ENCODE measurements around the gene ANO8. TPM values are rescaled to one million over a fixed set of nuclear protein-coding genes. Genes with fewer than 3 reads are reported as not detected.

The ANO8 gene
- total RNA-seq, 4 donors from 2014 or later, result 5.0 to 10.9 (median 5.9) TPM

GRCh38 chr19:17321655-17322489, 12.8 kb downstream of the ANO8 start:
- intact Hi-C loops (cut with DNase I), result no loop called here
- WGBS, 2 donors, result 86 to 97% methylated on average over 10 to 12 of the region's 19 CpGs
- Histone ChIP-seq H3K27ac (no peak overlapping the region), H3K36me3 (peaks cover 15 to 31% of the 10 kb centered on the region in 2 donors), H3K4me1 (no peaks in the 10 kb centered on the region), H3K4me3 (replicated peaks in 1 of 3) (no peak overlapping the region), H3K9me3 (no peaks in the 10 kb centered on the region), H3K27me3 (no peaks in the 10 kb centered on the region)
- no peak for DNase-seq
- TF ChIP-seq CTCF (IDR thresholded peaks at IDR 0.05), result no peak

DNA sequence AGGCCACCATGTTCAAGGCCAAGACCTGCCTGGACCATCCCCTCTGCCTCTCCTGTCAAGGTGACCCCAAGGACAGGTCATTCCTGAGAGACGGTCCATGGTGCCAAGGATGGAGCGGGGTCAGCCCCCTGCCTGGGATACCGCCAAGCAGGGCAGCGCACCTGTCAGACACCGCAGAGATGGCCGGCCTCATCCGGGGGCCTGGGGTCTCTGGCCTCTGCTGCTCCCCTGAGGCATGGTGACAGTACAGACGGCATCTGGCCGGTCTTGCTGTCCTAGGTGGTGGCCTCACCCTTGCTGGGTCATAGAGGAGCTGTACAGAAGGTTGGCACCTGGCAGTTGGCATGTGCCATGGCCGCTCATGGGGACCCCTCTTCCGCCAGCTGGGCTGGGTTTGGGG, 14.2 kb downstream of the ANO8 start:
- no peaks in the 10 kb centered on the region for H3K9me3 ChIP-seq
- intact Hi-C loops (cut with DNase I), result no loop called here
- H3K4me1 ChIP-seq, result no peaks in the 10 kb centered on the region
- no peak overlapping the region for H3K4me3 ChIP-seq (replicated peaks in 1 of 3)
- no peaks in the 10 kb centered on the region for H3K27me3 ChIP-seq
- 80 to 100% methylated on average over 3 to 11 of the region's 11 CpGs for WGBS, 2 donors
- H3K36me3 ChIP-seq, result peaks cover 22 to 42% of the 10 kb centered on the region in 2 donors
- DNase-seq, result no peak
- no peak overlapping the region for H3K27ac ChIP-seq
- no peak for TF ChIP-seq CTCF (IDR thresholded peaks at IDR 0.05)
- TF ChIP-seq POLR2A (IDR thresholded peaks at IDR 0.05), result no peak

GRCh38 chr19:17319473-17320238, 15.0 kb downstream of the ANO8 start:
- Histone ChIP-seq H3K9me3 (no peaks in the 10 kb centered on the region), H3K27me3 (no peaks in the 10 kb centered on the region), H3K4me3 (replicated peaks in 1 of 3) (no peak overlapping the region), H3K4me1 (no peaks in the 10 kb centered on the region), H3K27ac (no peak overlapping the region), H3K36me3 (peaks cover 23 to 44% of the 10 kb centered on the region in 2 donors)
- intact Hi-C loops (cut with DNase I), result no loop called here
- WGBS, 2 donors, result 90 to 92% methylated on average over 40 of the region's 40 CpGs
- no peak for DNase-seq
- TF ChIP-seq POLR2A (IDR thresholded peaks at IDR 0.05) (no peak), CTCF (IDR thresholded peaks at IDR 0.05) (no peak)

GRCh38 chr19:17318966-17319365, 15.7 kb downstream of the ANO8 start:
- TF ChIP-seq POLR2A (IDR thresholded peaks at IDR 0.05) (no peak), CTCF (IDR thresholded peaks at IDR 0.05) (no peak)
- no peaks in the 10 kb centered on the region for H3K4me1 ChIP-seq
- no peaks in the 10 kb centered on the region for H3K27me3 ChIP-seq
- intact Hi-C loops (cut with DNase I), result no loop called here
- H3K27ac ChIP-seq, result no peak overlapping the region
- DNase-seq, result no peak
- H3K4me3 ChIP-seq (replicated peaks in 1 of 3), result no peak overlapping the region
- peaks cover 29 to 50% of the 10 kb centered on the region in 2 donors for H3K36me3 ChIP-seq
- 79 to 91% methylated on average over 5 of the region's 6 CpGs for WGBS, 2 donors
- H3K9me3 ChIP-seq, result no peaks in the 10 kb centered on the region
